ENCODE results near the gene TRPV4. TPM values are rescaled to one million over a fixed set of nuclear protein-coding genes. Genes with fewer than 3 reads are reported as not detected.

TRPV4 gene
- total and polyA plus RNA-seq, 10 of the 15 experiments (the other 5 are each of a cell fraction or from before 2014, with no cell fraction given) = not detected

DNA sequence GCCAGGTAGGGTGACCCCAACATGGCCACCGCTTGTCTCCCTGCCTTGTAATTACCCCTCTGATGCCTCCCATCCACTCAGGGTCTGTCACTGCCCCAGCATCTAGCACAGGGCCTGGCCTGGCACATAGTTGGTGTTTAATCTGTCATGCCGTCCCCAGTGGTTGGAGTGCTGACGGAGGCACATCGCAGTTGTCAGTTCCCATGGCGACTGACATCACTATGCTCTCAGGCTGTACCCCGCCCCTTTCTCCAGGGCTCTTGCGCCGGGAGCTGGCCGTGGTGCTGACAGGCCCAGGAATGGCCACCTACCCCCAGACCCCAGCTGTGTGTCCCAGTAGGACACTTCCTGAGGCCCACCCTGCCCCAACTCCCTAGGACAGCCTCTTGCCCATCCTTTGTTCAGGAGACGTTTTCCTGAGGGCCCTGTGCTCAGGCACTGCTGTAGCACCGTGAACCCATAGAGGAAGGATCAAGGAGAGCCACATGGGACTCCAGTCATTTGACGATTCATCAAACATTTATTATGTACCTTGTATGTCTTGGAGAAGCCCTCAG, 96.6 kb downstream of the TRPV4 start:
- DNase-seq (ENCODE audit: low read depth, low spot score) = no peak
- H3K4me1 ChIP-seq (ENCODE audit: control insufficient read depth, insufficient read depth, low read length) = no peaks in the 10 kb centered on the region
- RAD21 ChIA-PET (ENCODE audit: unreplicated experiment) = no interaction called here
- no peaks in the 10 kb centered on the region for H3K36me3 ChIP-seq (ENCODE audit: control insufficient read depth in 2 of 2, insufficient read depth in 2 of 2, low read length in 1 of 2)
- H4K20me1 ChIP-seq (ENCODE audit: control insufficient read depth, insufficient read depth) = no peaks in the 10 kb centered on the region
- H3K4me2 ChIP-seq (ENCODE audit: control insufficient read depth, insufficient read depth) = no peak overlapping the region
- CTCF ChIA-PET = no interaction called here
- SMC1A ChIA-PET (ENCODE audit: uncharacterized antibody, unreplicated experiment) = no interaction called here
- no peak overlapping the region for H2AFZ ChIP-seq (ENCODE audit: control insufficient read depth, low read depth, low read length)
- intact Hi-C loops (cut with micrococcal nuclease; ENCODE audit: unreplicated experiment) = no loop called here
- no peaks in the 10 kb centered on the region for H3K79me2 ChIP-seq (ENCODE audit: control insufficient read depth, insufficient read depth, low read length)
- H3K27me3 ChIP-seq (replicated peaks in 1 of 2; ENCODE audit: control insufficient read depth in 2 of 2, insufficient read depth in 2 of 2, low read length in 1 of 2) = no peaks in the 10 kb centered on the region; a peak in 3 of 4 replicates
- no peak overlapping the region for H3K9ac ChIP-seq (ENCODE audit: control insufficient read depth, insufficient read depth, low read length)
- POLR2A ChIA-PET = no interaction called here
- in situ Hi-C loops (cut with MboI) = no loop called here
- no peaks in the 10 kb centered on the region for H3K9me3 ChIP-seq (replicated peaks; ENCODE audit: control insufficient read depth, insufficient read depth, low read length)
- TF ChIP-seq POLR2A (IDR thresholded peaks at IDR 0.05; ENCODE audit: low read depth, low read length) = no peak
- no peak for TF ChIP-seq MYC (IDR thresholded peaks at IDR 0.05; ENCODE audit: insufficient read depth, insufficient read length, insufficient replicate concordance, low read length, severe bottlenecking)
- TF ChIP-seq CBX3 (IDR thresholded peaks at IDR 0.05; ENCODE audit: borderline replicate concordance, low read depth) = no peak
- no peak for TF ChIP-seq ESRRA (IDR thresholded peaks at IDR 0.05; ENCODE audit: low read length)
- TF ChIP-seq, protein P1, sequence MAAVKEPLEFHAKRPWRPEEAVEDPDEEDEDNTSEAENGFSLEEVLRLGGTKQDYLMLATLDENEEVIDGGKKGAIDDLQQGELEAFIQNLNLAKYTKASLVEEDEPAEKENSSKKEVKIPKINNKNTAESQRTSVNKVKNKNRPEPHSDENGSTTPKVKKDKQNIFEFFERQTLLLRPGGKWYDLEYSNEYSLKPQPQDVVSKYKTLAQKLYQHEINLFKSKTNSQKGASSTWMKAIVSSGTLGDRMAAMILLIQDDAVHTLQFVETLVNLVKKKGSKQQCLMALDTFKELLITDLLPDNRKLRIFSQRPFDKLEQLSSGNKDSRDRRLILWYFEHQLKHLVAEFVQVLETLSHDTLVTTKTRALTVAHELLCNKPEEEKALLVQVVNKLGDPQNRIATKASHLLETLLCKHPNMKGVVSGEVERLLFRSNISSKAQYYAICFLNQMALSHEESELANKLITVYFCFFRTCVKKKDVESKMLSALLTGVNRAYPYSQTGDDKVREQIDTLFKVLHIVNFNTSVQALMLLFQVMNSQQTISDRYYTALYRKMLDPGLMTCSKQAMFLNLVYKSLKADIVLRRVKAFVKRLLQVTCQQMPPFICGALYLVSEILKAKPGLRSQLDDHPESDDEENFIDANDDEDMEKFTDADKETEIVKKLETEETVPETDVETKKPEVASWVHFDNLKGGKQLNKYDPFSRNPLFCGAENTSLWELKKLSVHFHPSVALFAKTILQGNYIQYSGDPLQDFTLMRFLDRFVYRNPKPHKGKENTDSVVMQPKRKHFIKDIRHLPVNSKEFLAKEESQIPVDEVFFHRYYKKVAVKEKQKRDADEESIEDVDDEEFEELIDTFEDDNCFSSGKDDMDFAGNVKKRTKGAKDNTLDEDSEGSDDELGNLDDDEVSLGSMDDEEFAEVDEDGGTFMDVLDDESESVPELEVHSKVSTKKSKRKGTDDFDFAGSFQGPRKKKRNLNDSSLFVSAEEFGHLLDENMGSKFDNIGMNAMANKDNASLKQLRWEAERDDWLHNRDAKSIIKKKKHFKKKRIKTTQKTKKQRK (IDR thresholded peaks at IDR 0.05; ENCODE audit: low read depth, low read length) = no peak
- no peak for TF ChIP-seq PRDM15 (CRISPR knock-in tag; IDR thresholded peaks at IDR 0.05)
- TF ChIP-seq, protein P2, sequence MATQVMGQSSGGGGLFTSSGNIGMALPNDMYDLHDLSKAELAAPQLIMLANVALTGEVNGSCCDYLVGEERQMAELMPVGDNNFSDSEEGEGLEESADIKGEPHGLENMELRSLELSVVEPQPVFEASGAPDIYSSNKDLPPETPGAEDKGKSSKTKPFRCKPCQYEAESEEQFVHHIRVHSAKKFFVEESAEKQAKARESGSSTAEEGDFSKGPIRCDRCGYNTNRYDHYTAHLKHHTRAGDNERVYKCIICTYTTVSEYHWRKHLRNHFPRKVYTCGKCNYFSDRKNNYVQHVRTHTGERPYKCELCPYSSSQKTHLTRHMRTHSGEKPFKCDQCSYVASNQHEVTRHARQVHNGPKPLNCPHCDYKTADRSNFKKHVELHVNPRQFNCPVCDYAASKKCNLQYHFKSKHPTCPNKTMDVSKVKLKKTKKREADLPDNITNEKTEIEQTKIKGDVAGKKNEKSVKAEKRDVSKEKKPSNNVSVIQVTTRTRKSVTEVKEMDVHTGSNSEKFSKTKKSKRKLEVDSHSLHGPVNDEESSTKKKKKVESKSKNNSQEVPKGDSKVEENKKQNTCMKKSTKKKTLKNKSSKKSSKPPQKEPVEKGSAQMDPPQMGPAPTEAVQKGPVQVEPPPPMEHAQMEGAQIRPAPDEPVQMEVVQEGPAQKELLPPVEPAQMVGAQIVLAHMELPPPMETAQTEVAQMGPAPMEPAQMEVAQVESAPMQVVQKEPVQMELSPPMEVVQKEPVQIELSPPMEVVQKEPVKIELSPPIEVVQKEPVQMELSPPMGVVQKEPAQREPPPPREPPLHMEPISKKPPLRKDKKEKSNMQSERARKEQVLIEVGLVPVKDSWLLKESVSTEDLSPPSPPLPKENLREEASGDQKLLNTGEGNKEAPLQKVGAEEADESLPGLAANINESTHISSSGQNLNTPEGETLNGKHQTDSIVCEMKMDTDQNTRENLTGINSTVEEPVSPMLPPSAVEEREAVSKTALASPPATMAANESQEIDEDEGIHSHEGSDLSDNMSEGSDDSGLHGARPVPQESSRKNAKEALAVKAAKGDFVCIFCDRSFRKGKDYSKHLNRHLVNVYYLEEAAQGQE (IDR thresholded peaks at IDR 0.05; ENCODE audit: low read depth, low read length) = peak; percentile 83
- no peak for TF ChIP-seq SMAD5 (IDR thresholded peaks at IDR 0.05; ENCODE audit: low read depth)
- peak; percentile 53 for ATAC-seq
- no peak overlapping the region for H3K4me3 ChIP-seq
- no peak overlapping the region for H3K27ac ChIP-seq (ENCODE audit: control insufficient read depth, insufficient read depth)
- no TSS peak for BruUV-seq (replicated peaks)
- FAIRE-seq = no peak
- 32% methylated on average over 12 of the region's 12 CpGs for WGBS (ENCODE audit: insufficient coverage, insufficient replicate concordance, low lambda C conversion rate, missing lambda C conversion rate)

Measured in GM12878 (cell line).